ENCODE results near the gene KLHL10. TPM values are rescaled to one million over a fixed set of nuclear protein-coding genes. Genes with fewer than 3 reads are reported as not detected.
"Not testable (repeated sequence)": the region's sequence is repeated elsewhere in the genome, so short reads cannot be mapped to it uniquely, and the experiment has no call there.

The KLHL10 gene
- total RNA-seq, 4 donors from 2014 or later = not detected

- TF ChIP-seq POLR2A (IDR thresholded peaks at IDR 0.05) = no peak
- TF ChIP-seq CTCF (IDR thresholded peaks at IDR 0.05) = no peak
- no peak for TF ChIP-seq EP300 (IDR thresholded peaks at IDR 0.05)
- peaks cover 0 to 92% (median 41%) of the 10 kb centered on the region in 3 donors for H3K36me3 ChIP-seq
- DNase-seq (ENCODE audit: low spot score in 2 of 2) = no peak
- 92 to 95% methylated on average over 10 of the region's 10 CpGs for WGBS, 2 donors
- H3K4me1 ChIP-seq = no peaks in the 10 kb centered on the region
- no peak overlapping the region for H3K27ac ChIP-seq
- no peaks in the 10 kb centered on the region for H3K9me3 ChIP-seq
- no peak overlapping the region for H3K4me3 ChIP-seq
- H3K27me3 ChIP-seq = no peaks in the 10 kb centered on the region
Observed at GRCh38 chr17:41873559-41874292, 36.1 kb downstream of the KLHL10 start.

GRCh38 chr17:41874293-41874670 lies 36.7 kb downstream of the KLHL10 start:
- DNase-seq (ENCODE audit: low spot score in 2 of 2); H3K9me3 ChIP-seq; H3K4me1 ChIP-seq; H3K27me3 ChIP-seq; H3K4me3 ChIP-seq; H3K27ac ChIP-seq: not testable (repeated sequence)
- peaks cover 0 to 92% (median 46%) of the 10 kb centered on the region in 3 donors for H3K36me3 ChIP-seq
- 95 to 98% methylated on average over 9 of the region's 9 CpGs for WGBS, 2 donors

GRCh38 chr17:41880130-41880529 lies 42.5 kb downstream of the KLHL10 start:
- H3K4me3 ChIP-seq = no peak overlapping the region
- H3K9me3 ChIP-seq = no peaks in the 10 kb centered on the region
- no peaks in the 10 kb centered on the region for H3K4me1 ChIP-seq
- WGBS, 2 donors = 87 to 91% methylated on average over 4 of the region's 4 CpGs
- H3K27ac ChIP-seq = no peak overlapping the region
- H3K36me3 ChIP-seq = peaks cover 0 to 86% (median 23%) of the 10 kb centered on the region in 3 donors
- no peaks in the 10 kb centered on the region for H3K27me3 ChIP-seq
- no peak for DNase-seq (ENCODE audit: low spot score in 2 of 2)
- TF ChIP-seq POLR2A (IDR thresholded peaks at IDR 0.05) (no peak), EP300 (IDR thresholded peaks at IDR 0.05) (no peak), CTCF (IDR thresholded peaks at IDR 0.05) (no peak)

GRCh38 chr17:41882756-41883155 lies 45.1 kb downstream of the KLHL10 start:
- H3K36me3 ChIP-seq = peaks cover 0 to 94% (median 40%) of the 10 kb centered on the region in 3 donors

GRCh38 chr17:41885733-41886132 lies 48.1 kb downstream of the KLHL10 start:
- Histone ChIP-seq H3K27me3 (no peaks in the 10 kb centered on the region), H3K4me1 (no peaks in the 10 kb centered on the region), H3K9me3 (no peaks in the 10 kb centered on the region), H3K27ac (no peak overlapping the region), H3K36me3 (peaks cover 0 to 94% (median 39%) of the 10 kb centered on the region in 3 donors), H3K4me3 (no peak overlapping the region)
- DNase-seq (ENCODE audit: low spot score in 2 of 2) = no peak
- 71 to 81% methylated on average over 6 of the region's 6 CpGs for WGBS, 2 donors
- TF ChIP-seq CTCF (IDR thresholded peaks at IDR 0.05) (no peak), EP300 (IDR thresholded peaks at IDR 0.05) (no peak), POLR2A (IDR thresholded peaks at IDR 0.05) (no peak)

More at GRCh38 chr17:41882756-41883155, 45.1 kb downstream of the KLHL10 start:
- Histone ChIP-seq H3K27me3 (no peaks in the 10 kb centered on the region), H3K4me1 (no peaks in the 10 kb centered on the region), H3K9me3 (no peaks in the 10 kb centered on the region), H3K4me3 (no peak overlapping the region), H3K27ac (no peak overlapping the region)
- WGBS, 2 donors = 83 to 87% methylated on average over 6 of the region's 6 CpGs
- DNase-seq (ENCODE audit: low spot score in 2 of 2) = no peak
- no peak for TF ChIP-seq EP300 (IDR thresholded peaks at IDR 0.05)
- TF ChIP-seq CTCF (IDR thresholded peaks at IDR 0.05) = no peak
- no peak for TF ChIP-seq POLR2A (IDR thresholded peaks at IDR 0.05)

All from tibial nerve (tissue), 4 donors.